Aorta (tissue), 5 donors: ENCODE data around the gene POLH. TPM values are rescaled to one million over a fixed set of nuclear protein-coding genes. Genes with fewer than 3 reads are reported as not detected.
"Not testable (repeated sequence)": the region's sequence is repeated elsewhere in the genome, so short reads cannot be mapped to it uniquely, and the experiment has no call there.

ENCODE experiments used
- ATAC-seq: fragments of 200-7000 bp; cut with Tn5 transposase; one replicate; pipeline ENCODE4 v1.9.1; 2022; ENCODE audit warnings: moderate library complexity; ENCODE audit not compliant: low FRiP score
- DNase-seq, 2 donors: peaks; one replicate each; pipeline ENCODE4 v3.0.0-alpha.2; 2020
- H3K27ac ChIP-seq, 2 donors: one replicate each; pipeline ENCODE4 v1.5.1; 2013; ENCODE audit warnings: low read length in 2 of 2, mild to moderate bottlenecking in 2 of 2, moderate library complexity in 2 of 2, control low read depth in 1 of 2, inconsistent platforms in 1 of 2, low read depth in 1 of 2
- H3K27me3 ChIP-seq, 2 donors: one replicate each; pipeline ENCODE4 v1.6.1; 2013; ENCODE audit warnings: control low read depth in 1 of 2, low read length in 1 of 2, mild to moderate bottlenecking in 1 of 2, moderate library complexity in 1 of 2; ENCODE audit not compliant: insufficient read depth in 2 of 2, control insufficient read depth in 1 of 2
- H3K36me3 ChIP-seq, 2 donors: one replicate each; pipeline ENCODE4 v1.6.1; 2013; ENCODE audit warnings: control low read depth in 1 of 2, low read length in 1 of 2, mild to moderate bottlenecking in 1 of 2; ENCODE audit not compliant: insufficient read depth in 2 of 2, control insufficient read depth in 1 of 2
- H3K4me1 ChIP-seq, 2 donors: one replicate each; pipeline ENCODE4 v1.6.1; 2013; ENCODE audit warnings: low read length in 2 of 2, control low read depth in 1 of 2, mild to moderate bottlenecking in 1 of 2, moderate library complexity in 1 of 2; ENCODE audit not compliant: insufficient read depth in 2 of 2, control insufficient read depth in 1 of 2
- H3K4me3 ChIP-seq, 2 donors: one replicate each; pipeline ENCODE4 v1.5.1; 2013; ENCODE audit warnings: low read length in 2 of 2, control low read depth in 1 of 2, mild to moderate bottlenecking in 1 of 2
- H3K9me3 ChIP-seq: one replicate; pipeline ENCODE4 v1.6.1; 2013; ENCODE audit warnings: mild to moderate bottlenecking, low read length; ENCODE audit not compliant: control insufficient read depth
- WGBS, 2 donors: extraction: QIAGEN DNeasy Blood & Tissue Kit; methylation state at CpG; one replicate each; pipeline ENCODE4 v1.1.7; 2013; 5-methylcytosine and 5-hydroxymethylcytosine counted together
- intact Hi-C, 2 donors: fragments of 100-400 bp; cut with DNase I; formaldehyde crosslinking; loops; one replicate each; pipeline versions ENCODE4 v1.14.2 to v1.15.0; 2022
- polyA plus RNA-seq, 2 donors: library from polyadenylated mRNA; stranded (reverse); fragments of 200-250 nt; gene quantifications; one replicate each; pipeline ENCODE4 v1.2.3, GENCODE V29; 2013
- total RNA-seq, 2 donors: library from RNA; stranded (reverse); fragmentation: NEBNext Ultra II Directional; extraction: Animal tissue kit (Norgen Biotek cat#: 25700); gene quantifications; one replicate each; pipeline ENCODE4 v1.2.1, GENCODE V29; 2021
- donor health status: healthy with polysubstance abuse.
- donor health status: Bipolar disorder and iron deficiency.
- donor health status: DM: no; HTN: no; CAD: no.
- donor health status: DM: no; HTN: no; CAD: no.
- donor health status: DM: yes; HTN: yes; CAD: no.

Gene POLH
- total and polyA plus RNA-seq, 4 donors = 3.6 to 15.2 (median 6.9) TPM

GRCh38 chr6:43645613-43645964, 69.6 kb downstream of the POLH start:
- intact Hi-C loops = no loop called here
- 18 to 20% methylated on average over 9 of the region's 9 CpGs for WGBS, 2 donors
- H3K36me3 ChIP-seq = peaks cover 0 to under 1% of the 10 kb centered on the region in 2 donors
- no peaks in the 10 kb centered on the region for H3K27me3 ChIP-seq
- no peak overlapping the region for H3K4me3 ChIP-seq
- H3K9me3 ChIP-seq = no peaks in the 10 kb centered on the region
- DNase-seq = no peak
- no peak overlapping the region for H3K27ac ChIP-seq
- H3K4me1 ChIP-seq = no peaks in the 10 kb centered on the region
- no peak for ATAC-seq

GRCh38 chr6:43647613-43648012, 71.6 kb downstream of the POLH start:
- ATAC-seq = no peak

GRCh38 chr6:43648248-43648647, 72.3 kb downstream of the POLH start:
- Histone ChIP-seq H3K27me3 (no peaks in the 10 kb centered on the region), H3K27ac (no peak overlapping the region), H3K4me3 (no peak overlapping the region), H3K9me3 (no peaks in the 10 kb centered on the region), H3K4me1 (no peaks in the 10 kb centered on the region), H3K36me3 (no peaks in the 10 kb centered on the region)
- 97 to 100% methylated on average over 2 of the region's 2 CpGs for WGBS, 2 donors
- ATAC-seq = no peak
- intact Hi-C loops = no loop called here
- DNase-seq = no peak

More at GRCh38 chr6:43647613-43648012, 71.6 kb downstream of the POLH start:
- no peaks in the 10 kb centered on the region for H3K36me3 ChIP-seq
- WGBS, 2 donors = 91 to 93% methylated on average over 3 of the region's 3 CpGs
- no peak overlapping the region for H3K27ac ChIP-seq
- H3K4me1 ChIP-seq = no peaks in the 10 kb centered on the region
- no peaks in the 10 kb centered on the region for H3K27me3 ChIP-seq
- H3K9me3 ChIP-seq = no peaks in the 10 kb centered on the region
- intact Hi-C loops = no loop called here
- H3K4me3 ChIP-seq = no peak overlapping the region
- DNase-seq = no peak

GRCh38 chr6:43652822-43653221, 76.8 kb downstream of the POLH start:
- H3K9me3 ChIP-seq, H3K27me3 ChIP-seq, H3K4me1 ChIP-seq, ATAC-seq, H3K4me3 ChIP-seq, intact Hi-C loops, H3K27ac ChIP-seq, DNase-seq, H3K36me3 ChIP-seq: not testable (repeated sequence)
- WGBS, 2 donors = 91 to 94% methylated on average over 2 of the region's 2 CpGs

- no peaks in the 10 kb centered on the region for H3K27me3 ChIP-seq
- intact Hi-C loops = no loop called here
- no peak overlapping the region for H3K27ac ChIP-seq
- H3K4me1 ChIP-seq = no peaks in the 10 kb centered on the region
- WGBS, 2 donors = 88 to 94% methylated on average over 3 of the region's 3 CpGs
- ATAC-seq = no peak
- DNase-seq = no peak
- H3K4me3 ChIP-seq = no peak overlapping the region
- no peaks in the 10 kb centered on the region for H3K36me3 ChIP-seq
- H3K9me3 ChIP-seq = no peaks in the 10 kb centered on the region
These were observed 81.3 kb downstream of the POLH start for GRCh38 chr6:43657221-43657802.

- Histone ChIP-seq H3K4me3 (no peak overlapping the region), H3K36me3 (no peaks in the 10 kb centered on the region), H3K4me1 (no peaks in the 10 kb centered on the region), H3K9me3 (no peaks in the 10 kb centered on the region), H3K27ac (no peak overlapping the region), H3K27me3 (no peaks in the 10 kb centered on the region)
- 94 to 98% methylated on average over 9 of the region's 9 CpGs for WGBS, 2 donors
- no peak for ATAC-seq
- intact Hi-C loops = no loop called here
- DNase-seq = no peak
These were observed 82.2 kb downstream of the POLH start for GRCh38 chr6:43658161-43658560.

- H3K27me3 ChIP-seq, intact Hi-C loops, ATAC-seq, H3K4me1 ChIP-seq, H3K27ac ChIP-seq, H3K9me3 ChIP-seq, H3K4me3 ChIP-seq, H3K36me3 ChIP-seq, DNase-seq: not testable (repeated sequence)
- 92 to 94% methylated on average over 5 of the region's 5 CpGs for WGBS, 2 donors
These were observed 87.0 kb downstream of the POLH start for GRCh38 chr6:43662948-43663347.

Other genes starting within 250 kb of the POLH start
- gene ZNF318, start 206.5 kb upstream of the POLH start, total RNA-seq = 10 to 100 TPM; 12.1 to 21.3 TPM
- 1 to 10 TPM; 2.6 to 9.2 TPM for gene ZNF318, start 206.5 kb upstream of the POLH start, polyA plus RNA-seq
- gene ABCC10, start 148.6 kb upstream of the POLH start, total RNA-seq = 10 to 100 TPM; 19.5 to 30.5 TPM
- 10 to 100 TPM in 1 of 2 donors, 1 to 10 TPM in 1; 1.4 to 35.1 TPM for gene ABCC10, start 148.6 kb upstream of the POLH start, polyA plus RNA-seq
- not detected for gene DLK2, start 120.6 kb upstream of the POLH start, total RNA-seq
- gene DLK2, start 120.6 kb upstream of the POLH start, polyA plus RNA-seq = not detected
- 10 to 100 TPM; 30.6 to 35.5 TPM for gene TJAP1, start 98.6 kb upstream of the POLH start, total RNA-seq
- 10 to 100 TPM in 1 of 2 donors, 1 to 10 TPM in 1; 6.3 to 38.7 TPM for gene TJAP1, start 98.6 kb upstream of the POLH start, polyA plus RNA-seq
- gene LRRC73, start 65.8 kb upstream of the POLH start, total RNA-seq = under 1 TPM; 0.39 to 0.62 TPM
- 1 to 10 TPM in 1 of 2 donors, under 1 TPM in 1; 0.50 to 1.6 TPM for gene LRRC73, start 65.8 kb upstream of the POLH start, polyA plus RNA-seq
- 10 to 100 TPM; 64.5 to 78.5 TPM for gene YIPF3, start 59.3 kb upstream of the POLH start, total RNA-seq
- 100 to 1,000 TPM in 1 of 2 donors, 10 to 100 TPM in 1; 33.4 to 103 TPM for gene YIPF3, start 59.3 kb upstream of the POLH start, polyA plus RNA-seq
- 10 to 100 TPM; 27.4 to 27.6 TPM for gene POLR1C, start 59.1 kb upstream of the POLH start, total RNA-seq
- gene POLR1C, start 59.1 kb upstream of the POLH start, polyA plus RNA-seq = 10 to 100 TPM; 11.0 to 16.5 TPM
- 10 to 100 TPM; 19.7 to 30.6 TPM for gene XPO5, start 147 bp upstream of the POLH start, total RNA-seq
- gene XPO5, start 147 bp upstream of the POLH start, polyA plus RNA-seq = 10 to 100 TPM in 1 of 2 donors, 1 to 10 TPM in 1; 2.6 to 13.7 TPM
- gene GTPBP2, start 53.1 kb downstream of the POLH start, total RNA-seq = 10 to 100 TPM; 60.3 to 62.6 TPM
- 10 to 100 TPM; 22.9 to 62.8 TPM for gene GTPBP2, start 53.1 kb downstream of the POLH start, polyA plus RNA-seq
- gene MAD2L1BP, start 59.7 kb downstream of the POLH start, total RNA-seq = 10 to 100 TPM; 13.6 TPM
- gene MAD2L1BP, start 59.7 kb downstream of the POLH start, polyA plus RNA-seq = 10 to 100 TPM; 19.2 to 24.3 TPM
- under 1 TPM; 0.23 to 0.75 TPM for gene RSPH9, start 68.9 kb downstream of the POLH start, total RNA-seq
- under 1 TPM; 0.13 to 0.54 TPM for gene RSPH9, start 68.9 kb downstream of the POLH start, polyA plus RNA-seq
- 10 to 100 TPM; 26.1 to 26.5 TPM for gene MRPS18A, start 111.6 kb downstream of the POLH start, total RNA-seq
- gene MRPS18A, start 111.6 kb downstream of the POLH start, polyA plus RNA-seq = 10 to 100 TPM; 41.8 to 50.2 TPM
- 100 to 1,000 TPM; 107 to 247 TPM for gene VEGFA, start 194.0 kb downstream of the POLH start, total RNA-seq
- gene VEGFA, start 194.0 kb downstream of the POLH start, polyA plus RNA-seq = 1 to 10 TPM; 7.6 to 8.0 TPM